ENCODE measurements around the gene CEACAM19.
A peak's percentile ranks its signal among the peaks of the same experiment; 100 is the strongest.

Gene CEACAM19

DNA sequence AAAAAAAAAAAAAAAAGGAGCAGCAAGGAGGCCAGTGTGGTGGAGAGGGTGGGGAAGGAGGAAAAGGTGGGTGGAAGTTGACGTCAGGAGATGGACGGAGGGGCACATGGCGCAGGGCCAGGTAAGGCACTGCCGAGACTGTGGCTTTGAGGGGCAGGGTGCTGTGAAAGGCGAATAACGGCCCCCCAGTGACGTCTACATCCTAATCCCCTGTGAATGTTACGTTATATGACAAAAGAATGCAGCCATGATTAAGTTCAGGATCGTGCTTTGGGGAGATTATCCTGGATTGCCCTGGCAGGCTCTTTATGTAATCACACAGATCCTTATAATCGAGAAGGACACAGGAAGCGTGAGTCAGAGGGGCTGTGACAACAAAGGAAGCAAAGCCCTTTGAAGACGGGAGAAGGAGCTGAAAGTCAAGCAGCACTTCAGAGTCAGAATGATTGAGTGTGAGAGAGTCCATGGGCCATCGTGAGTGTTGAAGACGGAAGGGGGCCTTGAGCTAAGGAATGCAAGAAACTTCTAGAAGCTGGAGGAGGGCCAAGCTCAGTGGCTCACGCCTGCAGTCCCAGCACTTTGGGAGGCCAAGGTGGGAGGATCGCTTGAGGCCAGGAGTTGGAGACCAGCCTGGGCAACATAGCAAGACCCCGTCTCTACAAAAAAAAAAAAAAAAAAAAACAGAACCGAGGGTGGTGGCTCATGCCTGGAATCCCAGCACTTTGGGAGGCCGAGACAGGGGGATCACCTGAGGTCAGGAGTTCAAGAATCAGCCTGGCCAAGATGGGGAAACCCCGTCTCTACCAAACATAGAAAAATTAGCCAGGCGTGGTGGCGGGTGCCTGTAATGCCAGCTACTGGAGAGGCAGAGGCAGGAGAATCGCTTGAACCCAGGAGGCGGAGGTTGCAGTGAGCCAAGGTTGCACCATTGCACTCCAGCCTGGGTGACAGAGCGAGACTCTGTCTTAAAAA lies 13.9 kb downstream of the CEACAM19 start:
- Histone ChIP-seq H3K27me3 (ENCODE audit: insufficient read depth, insufficient read length) (no peaks in the 10 kb centered on the region), H3K36me3 (ENCODE audit: insufficient read depth, insufficient read length, low read length) (no peaks in the 10 kb centered on the region), H3K9me3 (ENCODE audit: insufficient read depth, low read length) (no peaks in the 10 kb centered on the region), H3K9ac (ENCODE audit: insufficient read length, low read depth) (no peak overlapping the region), H3K4me1 (ENCODE audit: insufficient read depth, insufficient read length) (peaks cover 2% of the 10 kb centered on the region), H3K4me3 (ENCODE audit: insufficient read length, low read depth) (no peak overlapping the region)
- TF ChIP-seq YY1 (IDR thresholded peaks at IDR 0.05; ENCODE audit: insufficient read depth, insufficient read length): no peak
- TF ChIP-seq SUZ12 (IDR thresholded peaks at IDR 0.05; ENCODE audit: extremely low read depth, insufficient read depth, insufficient read length): no peak
- no peak for TF ChIP-seq ZNF274 (IDR thresholded peaks at IDR 0.05; ENCODE audit: low read depth, low read length)
- DNase-seq (ENCODE audit: low read depth, low spot score): peak; percentile 39

DNA sequence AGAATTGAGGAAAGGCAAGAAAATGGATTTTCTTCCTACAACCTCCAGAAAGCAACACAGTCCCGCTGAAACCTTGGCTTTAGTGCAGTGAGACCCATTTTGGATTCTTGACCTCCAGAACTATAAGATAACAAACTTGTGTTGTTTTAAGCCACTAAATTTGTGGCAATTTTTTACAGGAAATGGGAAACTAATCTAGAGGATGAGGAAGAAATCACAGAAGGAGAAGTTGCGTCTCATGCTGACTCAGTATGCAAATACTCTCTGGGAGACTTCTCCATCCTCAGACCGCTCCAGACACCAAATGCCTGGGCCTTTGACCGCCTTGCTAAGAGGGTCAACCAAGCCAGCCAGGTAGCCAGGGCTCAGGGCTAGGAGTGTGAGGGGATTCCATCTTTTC lies 14.6 kb downstream of the CEACAM19 start:
- H3K9ac ChIP-seq (ENCODE audit: insufficient read length, low read depth): no peak overlapping the region
- DNase-seq (ENCODE audit: low read depth, low spot score): no peak

DNA sequence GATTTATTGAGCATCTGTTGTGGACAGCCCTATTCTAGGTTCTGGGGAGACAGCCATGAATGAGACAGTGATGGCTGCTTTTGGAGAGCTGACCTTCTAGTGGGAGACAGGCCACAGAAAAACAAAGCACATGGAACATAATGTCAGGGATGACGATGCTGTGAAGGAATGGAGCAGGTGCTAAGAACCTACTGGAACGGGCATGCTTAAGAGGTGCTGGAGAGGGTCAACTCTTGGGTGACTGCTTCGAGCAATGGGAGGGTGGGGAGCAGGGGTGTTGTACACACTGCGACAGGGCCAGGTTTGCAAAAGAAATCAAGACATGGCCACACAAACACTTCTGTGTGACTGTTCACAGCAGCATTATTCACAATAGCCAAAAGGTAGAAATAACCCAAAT lies 15.6 kb downstream of the CEACAM19 start:
- no peak for TF ChIP-seq ZNF274 (IDR thresholded peaks at IDR 0.05; ENCODE audit: low read depth, low read length)
- TF ChIP-seq YY1 (IDR thresholded peaks at IDR 0.05; ENCODE audit: insufficient read depth, insufficient read length): no peak
- TF ChIP-seq SUZ12 (IDR thresholded peaks at IDR 0.05; ENCODE audit: extremely low read depth, insufficient read depth, insufficient read length): no peak
- Histone ChIP-seq H3K4me1 (ENCODE audit: insufficient read depth, insufficient read length) (peaks cover 5% of the 10 kb centered on the region), H3K27me3 (ENCODE audit: insufficient read depth, insufficient read length) (no peaks in the 10 kb centered on the region), H3K36me3 (ENCODE audit: insufficient read depth, insufficient read length, low read length) (no peaks in the 10 kb centered on the region), H3K9ac (ENCODE audit: insufficient read length, low read depth) (no peak overlapping the region), H3K4me3 (ENCODE audit: insufficient read length, low read depth) (no peak overlapping the region), H3K9me3 (ENCODE audit: insufficient read depth, low read length) (no peaks in the 10 kb centered on the region)
- no peak for DNase-seq (ENCODE audit: low read depth, low spot score)

More for the DNA sequence above, 14.6 kb downstream of the CEACAM19 start:
- Histone ChIP-seq H3K36me3 (ENCODE audit: insufficient read depth, insufficient read length, low read length) (no peaks in the 10 kb centered on the region), H3K27me3 (ENCODE audit: insufficient read depth, insufficient read length) (no peaks in the 10 kb centered on the region), H3K4me1 (ENCODE audit: insufficient read depth, insufficient read length) (peaks cover 2% of the 10 kb centered on the region), H3K9me3 (ENCODE audit: insufficient read depth, low read length) (no peaks in the 10 kb centered on the region), H3K4me3 (ENCODE audit: insufficient read length, low read depth) (no peak overlapping the region)
- TF ChIP-seq YY1 (IDR thresholded peaks at IDR 0.05; ENCODE audit: insufficient read depth, insufficient read length) (no peak), SUZ12 (IDR thresholded peaks at IDR 0.05; ENCODE audit: extremely low read depth, insufficient read depth, insufficient read length) (no peak), ZNF274 (IDR thresholded peaks at IDR 0.05; ENCODE audit: low read depth, low read length) (no peak)

DNA sequence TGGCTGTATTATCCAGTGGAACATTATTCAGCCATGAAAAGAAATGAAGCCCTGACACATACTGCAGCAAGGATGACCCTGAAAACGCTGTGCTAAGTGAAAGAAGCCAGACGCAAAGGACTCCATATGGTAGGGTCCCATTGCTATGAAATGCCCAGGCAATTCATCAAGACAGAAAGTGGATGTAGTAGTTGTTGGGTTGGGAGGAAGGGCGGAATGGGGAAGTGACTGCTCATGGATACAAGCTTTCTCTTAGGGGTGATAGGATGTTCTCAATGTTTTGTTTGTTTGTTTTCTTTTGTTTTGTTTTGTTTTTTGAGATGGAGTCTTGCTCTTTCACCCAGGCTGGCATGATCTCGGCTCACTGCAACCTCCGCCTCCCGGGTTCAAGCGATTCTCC lies 16.6 kb downstream of the CEACAM19 start:
- Histone ChIP-seq H3K27me3 (ENCODE audit: insufficient read depth, insufficient read length) (no peaks in the 10 kb centered on the region), H3K9me3 (ENCODE audit: insufficient read depth, low read length) (no peaks in the 10 kb centered on the region), H3K4me3 (ENCODE audit: insufficient read length, low read depth) (no peak overlapping the region), H3K9ac (ENCODE audit: insufficient read length, low read depth) (no peak overlapping the region), H3K4me1 (ENCODE audit: insufficient read depth, insufficient read length) (peaks cover 7% of the 10 kb centered on the region), H3K36me3 (ENCODE audit: insufficient read depth, insufficient read length, low read length) (no peaks in the 10 kb centered on the region)
- no peak for DNase-seq (ENCODE audit: low read depth, low spot score)
- TF ChIP-seq YY1 (IDR thresholded peaks at IDR 0.05; ENCODE audit: insufficient read depth, insufficient read length) (no peak), ZNF274 (IDR thresholded peaks at IDR 0.05; ENCODE audit: low read depth, low read length) (no peak), SUZ12 (IDR thresholded peaks at IDR 0.05; ENCODE audit: extremely low read depth, insufficient read depth, insufficient read length) (no peak)

DNA sequence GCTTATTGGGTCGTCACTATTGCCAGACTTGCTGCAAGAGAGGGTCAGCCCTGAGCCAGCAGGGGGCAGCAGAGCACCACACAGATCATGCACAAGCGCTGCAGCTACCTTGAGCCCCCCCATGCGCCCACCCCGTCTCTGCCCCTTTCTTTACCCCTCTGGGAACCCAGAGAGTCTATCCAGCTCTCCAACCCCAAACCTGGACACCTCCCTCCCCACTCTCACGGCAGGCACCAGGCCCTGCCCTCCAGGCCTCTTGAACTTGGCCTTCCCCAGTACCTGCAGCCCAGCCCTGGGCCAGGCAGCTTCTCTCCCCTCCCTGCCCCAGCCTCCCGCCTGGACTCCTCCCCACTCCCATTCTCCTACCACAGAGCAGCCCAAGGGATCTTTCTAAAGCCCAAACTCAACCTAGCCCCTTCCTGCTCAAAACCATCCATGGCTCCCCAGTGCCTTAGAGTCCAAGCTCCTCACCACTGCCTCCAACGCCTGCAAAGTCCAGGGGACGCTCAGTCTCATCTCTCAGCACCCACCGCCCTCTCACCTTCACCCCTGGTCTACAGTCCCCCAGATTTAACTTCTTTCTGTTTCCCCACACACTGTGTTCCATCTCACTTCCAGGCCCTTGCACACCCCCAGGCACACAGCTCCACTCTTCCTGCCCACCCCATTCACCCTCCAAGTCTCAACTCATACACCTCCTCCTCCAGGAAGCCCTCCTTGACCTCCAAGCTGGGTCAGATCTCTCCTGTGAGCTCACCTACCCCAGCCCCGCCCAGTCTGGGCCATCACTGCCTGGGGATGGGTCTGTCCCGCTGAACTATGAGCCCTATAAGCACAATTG lies 18.2 kb downstream of the CEACAM19 start:
- TF ChIP-seq SUZ12 (IDR thresholded peaks at IDR 0.05; ENCODE audit: extremely low read depth, insufficient read depth, insufficient read length) (no peak), YY1 (IDR thresholded peaks at IDR 0.05; ENCODE audit: insufficient read depth, insufficient read length) (no peak), ZNF274 (IDR thresholded peaks at IDR 0.05; ENCODE audit: low read depth, low read length) (no peak)
- H3K4me3 ChIP-seq (ENCODE audit: insufficient read length, low read depth): no peak overlapping the region
- H3K36me3 ChIP-seq (ENCODE audit: insufficient read depth, insufficient read length, low read length): no peaks in the 10 kb centered on the region
- H3K27me3 ChIP-seq (ENCODE audit: insufficient read depth, insufficient read length): no peaks in the 10 kb centered on the region
- no peak overlapping the region for H3K9ac ChIP-seq (ENCODE audit: insufficient read length, low read depth)
- peaks cover 7% of the 10 kb centered on the region for H3K4me1 ChIP-seq (ENCODE audit: insufficient read depth, insufficient read length)
- no peaks in the 10 kb centered on the region for H3K9me3 ChIP-seq (ENCODE audit: insufficient read depth, low read length)
- peak; percentile 62 for DNase-seq (ENCODE audit: low read depth, low spot score)

DNA sequence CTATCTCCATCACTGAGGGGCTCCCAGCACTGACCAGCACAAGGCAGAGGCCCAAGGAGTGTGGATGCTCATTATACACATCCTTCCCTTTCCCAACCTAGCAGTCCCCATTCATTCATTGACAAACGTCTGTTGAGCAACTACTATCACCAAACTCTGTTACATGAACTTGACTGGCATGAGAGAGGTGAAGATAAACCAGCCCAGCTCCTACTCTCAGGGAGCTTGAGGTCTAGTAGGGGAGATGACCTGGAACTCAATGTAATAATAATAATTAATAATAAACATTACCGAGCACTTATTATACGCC lies 18.8 kb downstream of the CEACAM19 start:
- no peak for DNase-seq (ENCODE audit: low read depth, low spot score)
- no peaks in the 10 kb centered on the region for H3K27me3 ChIP-seq (ENCODE audit: insufficient read depth, insufficient read length)
- no peaks in the 10 kb centered on the region for H3K36me3 ChIP-seq (ENCODE audit: insufficient read depth, insufficient read length, low read length)
- H3K4me3 ChIP-seq (ENCODE audit: insufficient read length, low read depth): no peak overlapping the region
- peaks cover 7% of the 10 kb centered on the region for H3K4me1 ChIP-seq (ENCODE audit: insufficient read depth, insufficient read length)
- H3K9me3 ChIP-seq (ENCODE audit: insufficient read depth, low read length): no peaks in the 10 kb centered on the region
- TF ChIP-seq SUZ12 (IDR thresholded peaks at IDR 0.05; ENCODE audit: extremely low read depth, insufficient read depth, insufficient read length) (no peak), YY1 (IDR thresholded peaks at IDR 0.05; ENCODE audit: insufficient read depth, insufficient read length) (no peak), ZNF274 (IDR thresholded peaks at IDR 0.05; ENCODE audit: low read depth, low read length) (no peak)
- H3K9ac ChIP-seq (ENCODE audit: insufficient read length, low read depth): no peak overlapping the region

DNA sequence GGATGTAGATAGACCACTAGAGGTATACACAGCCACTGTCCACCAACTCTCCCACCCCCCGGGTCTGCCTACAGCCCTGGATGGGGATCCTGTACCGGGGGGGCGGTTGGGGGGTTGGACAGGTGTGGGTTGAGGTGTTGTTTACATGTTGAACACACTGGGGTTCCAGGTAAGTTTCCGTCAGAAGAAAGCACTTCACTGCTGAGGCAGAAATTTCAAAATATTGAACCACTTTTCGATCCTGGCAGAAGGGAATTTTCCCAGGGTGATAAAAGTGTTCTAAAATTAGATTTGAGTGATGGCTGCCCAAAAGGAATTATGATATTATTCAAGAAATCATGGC lies 21.1 kb downstream of the CEACAM19 start:
- DNase-seq (ENCODE audit: low read depth, low spot score): no peak
- TF ChIP-seq SUZ12 (IDR thresholded peaks at IDR 0.05; ENCODE audit: extremely low read depth, insufficient read depth, insufficient read length) (no peak), YY1 (IDR thresholded peaks at IDR 0.05; ENCODE audit: insufficient read depth, insufficient read length) (no peak), ZNF274 (IDR thresholded peaks at IDR 0.05; ENCODE audit: low read depth, low read length) (no peak)
- Histone ChIP-seq H3K9ac (ENCODE audit: insufficient read length, low read depth) (no peak overlapping the region), H3K27me3 (ENCODE audit: insufficient read depth, insufficient read length) (no peaks in the 10 kb centered on the region), H3K36me3 (ENCODE audit: insufficient read depth, insufficient read length, low read length) (no peaks in the 10 kb centered on the region), H3K4me3 (ENCODE audit: insufficient read length, low read depth) (no peak overlapping the region), H3K9me3 (ENCODE audit: insufficient read depth, low read length) (no peaks in the 10 kb centered on the region), H3K4me1 (ENCODE audit: insufficient read depth, insufficient read length) (peaks cover 11% of the 10 kb centered on the region)

Measured in NT2/D1 (cell line).